Naive thymus-derived CD4-positive, alpha-beta T cell (primary cell): ENCODE results near the gene SLC9A3. TPM values are rescaled to one million over a fixed set of nuclear protein-coding genes. Genes with fewer than 3 reads are reported as not detected.

ENCODE experiments used
- ATAC-seq: fragments of 150-1000 bp; cut with Tn5 transposase; 2 replicates; pipeline ENCODE4 v1.10.0; 2021; ENCODE audit warnings: mild to moderate bottlenecking, moderate library complexity
- CTCF ChIA-PET: fragments of 350-600 bp; sonication (Branson Sonifier 250); formaldehyde crosslinking; loops from one replicate; lab custom pipeline; 2021; ENCODE audit warnings: antibody characterized with exemption; lab: Charles Lee
- POLR2A ChIA-PET: fragments of 350-600 bp; sonication (Branson Sonifier 250); formaldehyde crosslinking; loops from one replicate; lab custom pipeline; 2021; ENCODE audit warnings: antibody characterized with exemption, inconsistent platforms; lab: Charles Lee
- DNase-seq, 9 donors: peaks; one replicate each; pipeline versions ENCODE4 v3.0.0 to v3.0.0-alpha.2; 2020 to 2022; ENCODE audit warnings: mixed read lengths in 1 of 9
- H3K27ac ChIP-seq: one replicate; pipeline ENCODE4 v1.7.0; 2013; ENCODE audit warnings: mild to moderate bottlenecking, low read depth, low read length, moderate library complexity
- H3K27me3 ChIP-seq, 2 donors: one replicate each; pipeline ENCODE4 v1.7.0; 2013; ENCODE audit warnings: low read length in 2 of 2, mild to moderate bottlenecking in 2 of 2, moderate library complexity in 2 of 2; ENCODE audit not compliant: control insufficient read depth in 2 of 2, insufficient read depth in 2 of 2
- H3K36me3 ChIP-seq, 3 experiments: 1 replicate in 2 of 3; 2 replicates in 1 of 3; pipeline ENCODE4 v1.7.0; 2013; ENCODE audit warnings: low read length in 3 of 3, mild to moderate bottlenecking in 3 of 3, moderate library complexity in 1 of 3; ENCODE audit not compliant: insufficient read depth in 3 of 3, control insufficient read depth in 2 of 3
- H3K4me1 ChIP-seq, 2 donors: one replicate each; pipeline ENCODE4 v1.7.0; 2013; ENCODE audit warnings: low read length in 2 of 2, mild to moderate bottlenecking in 2 of 2, moderate library complexity in 1 of 2; ENCODE audit not compliant: control insufficient read depth in 2 of 2, insufficient read depth in 2 of 2
- H3K4me3 ChIP-seq: 2 replicates; pipeline ENCODE4 v1.7.0; 2013; ENCODE audit warnings: mild to moderate bottlenecking, low read length
- H3K9me3 ChIP-seq, 3 experiments: 1 replicate in 2 of 3; 2 replicates in 1 of 3; pipeline ENCODE4 v1.7.0; 2013; ENCODE audit warnings: low read length in 3 of 3; ENCODE audit not compliant: control insufficient read depth in 2 of 3
- H3K27ac Mint-ChIP-seq, 9 donors: one replicate each; pipeline ENCODE4 v1.8.0; 2020 to 2022; ENCODE audit warnings: mixed read lengths in 9 of 9, mild to moderate bottlenecking in 8 of 9, moderate library complexity in 5 of 9, inconsistent platforms in 2 of 9
- H3K27me3 Mint-ChIP-seq, 5 donors: one replicate each; pipeline ENCODE4 v1.8.0; 2021 to 2022; ENCODE audit warnings: mixed read lengths in 5 of 5, mild to moderate bottlenecking in 1 of 5
- H3K36me3 Mint-ChIP-seq, 5 donors: one replicate each; pipeline ENCODE4 v1.8.0; 2020 to 2022; ENCODE audit warnings: mixed read lengths in 5 of 5, mild to moderate bottlenecking in 3 of 5, inconsistent platforms in 1 of 5
- H3K4me1 Mint-ChIP-seq, 7 donors: one replicate each; pipeline ENCODE4 v1.8.0; 2020 to 2022; ENCODE audit warnings: mixed read lengths in 7 of 7, mild to moderate bottlenecking in 3 of 7, inconsistent platforms in 1 of 7
- H3K4me3 Mint-ChIP-seq, 10 donors: one replicate each; pipeline ENCODE4 v1.8.0; 2020 to 2022; ENCODE audit warnings: mild to moderate bottlenecking in 10 of 10, mixed read lengths in 10 of 10, moderate library complexity in 6 of 10, inconsistent platforms in 2 of 10
- H3K9me3 Mint-ChIP-seq, 11 donors: one replicate each; pipeline ENCODE4 v1.8.0; 2020 to 2022; ENCODE audit warnings: mixed read lengths in 11 of 11, mild to moderate bottlenecking in 4 of 11, inconsistent platforms in 1 of 11, moderate library complexity in 1 of 11
- intact Hi-C, 2 donors: fragments of 100-400 bp; cut with micrococcal nuclease; formaldehyde crosslinking; loops; one replicate each; pipeline ENCODE4 v1.15.1; 2023
- microRNA-seq: library from miRNA; unstranded; fragments of <30 nt; microRNA quantifications from one replicate; pipeline ENCODE4 v1.2.0, GENCODE V29; 2022; ENCODE audit warnings: borderline microRNAs expressed
- polyA plus RNA-seq, 2 donors: library from polyadenylated mRNA; unstranded; fragments of 300-500 nt; fragmentation: Illumina TruSeq; gene quantifications; one replicate each; pipeline ENCODE4 v1.2.3, GENCODE V29; 2021
- total RNA-seq, 6 experiments: library from RNA in 5 of 6; stranded (reverse) in 5 of 6; gene quantifications; 1 replicate in 5 of 6; 2 replicates in 1 of 6; pipeline ENCODE4 v1.2.3 and lab custom pipeline; 2021 to 2026

Gene SLC9A3
- total and polyA plus RNA-seq, 7 experiments from 2014 or later, result 1.5 to 5.5 (median 3.2) TPM

GRCh38 chr5:420632-421286, 103.5 kb downstream of the SLC9A3 start:
- H3K36me3 ChIP-seq, result no peaks in the 10 kb centered on the region
- H3K4me1 ChIP-seq, result no peaks in the 10 kb centered on the region
- intact Hi-C loops, result no loop called here
- ChIA-PET CTCF (no interaction called here), POLR2A (no interaction called here)
- no peaks in the 10 kb centered on the region for H3K9me3 Mint-ChIP-seq
- H3K4me1 Mint-ChIP-seq, result peaks cover 0 to 18% (median 0%) of the 10 kb centered on the region in 7 donors
- no peaks in the 10 kb centered on the region for H3K9me3 ChIP-seq
- peaks cover 0 to 2% (median 0%) of the 10 kb centered on the region in 5 donors for H3K36me3 Mint-ChIP-seq
- H3K27me3 ChIP-seq, result no peaks in the 10 kb centered on the region
- DNase-seq, result no peak
- no peak overlapping the region for H3K4me3 ChIP-seq
- H3K4me3 Mint-ChIP-seq, result no peak overlapping the region
- no peak for ATAC-seq
- H3K27me3 Mint-ChIP-seq, result no peaks in the 10 kb centered on the region
- no peak overlapping the region for H3K27ac ChIP-seq
- no peak overlapping the region for H3K27ac Mint-ChIP-seq

Small RNA genes within 50 kb of the gene (microRNA-seq; reads per million reads assigned to microRNA genes)
- not detected for gene MIR4456

Other genes with a start within 250 kb of the SLC9A3 start
- 10 to 100 TPM in 1 of 5 experiments, 1 to 10 TPM in 2, under 1 TPM in 2; 0.56 to 23.5 (median 1.4) TPM for gene AHRR, start 202.7 kb downstream of the SLC9A3 start, total RNA-seq
- 1 to 10 TPM in 1 of 2 donors, not detected in 1; 1.0 TPM for gene AHRR, start 202.7 kb downstream of the SLC9A3 start, polyA plus RNA-seq
- gene EXOC3, start 81.3 kb downstream of the SLC9A3 start, total RNA-seq, result 100 to 1,000 TPM in 1 of 5 experiments, 10 to 100 TPM in 4; 79.1 to 105 (median 89.8) TPM
- 10 to 100 TPM; 44.3 to 47.5 TPM for gene EXOC3, start 81.3 kb downstream of the SLC9A3 start, polyA plus RNA-seq
- 10 to 100 TPM; 13.4 to 33.8 (median 22.7) TPM for gene CEP72, start 87.9 kb upstream of the SLC9A3 start, total RNA-seq
- 1 to 10 TPM; 6.0 to 8.7 TPM for gene CEP72, start 87.9 kb upstream of the SLC9A3 start, polyA plus RNA-seq
- gene TPPP, start 168.9 kb upstream of the SLC9A3 start, total RNA-seq, result 1 to 10 TPM in 1 of 5 experiments, under 1 TPM in 4; 0.02 to 3.4 (median 0.14) TPM
- gene TPPP, start 168.9 kb upstream of the SLC9A3 start, polyA plus RNA-seq, result under 1 TPM; 0.08 to 0.31 TPM